Measurements from ENCODE around the gene VAC14.
"Not testable (repeated sequence)": the region's sequence is repeated elsewhere in the genome, so short reads cannot be mapped to it uniquely, and the experiment has no call there.

Gene VAC14

GRCh38 chr16:70800781-70801480 is at the start of gene VAC14:
Gene VAC14 (minus strand): TSS chr16:70801158. CDS start chr16:70800900, 258 bp downstream.
- DNase-seq (ENCODE audit: low read depth), result peak; percentile 92

GRCh38 chr16:70823498-70824118 is 22.6 kb upstream of the VAC14 start:
- DNase-seq (ENCODE audit: low read depth), result not testable (repeated sequence)

GRCh38 chr16:70822734-70823133 is 21.8 kb upstream of the VAC14 start:
- DNase-seq (ENCODE audit: low read depth), result not testable (repeated sequence)

DNA sequence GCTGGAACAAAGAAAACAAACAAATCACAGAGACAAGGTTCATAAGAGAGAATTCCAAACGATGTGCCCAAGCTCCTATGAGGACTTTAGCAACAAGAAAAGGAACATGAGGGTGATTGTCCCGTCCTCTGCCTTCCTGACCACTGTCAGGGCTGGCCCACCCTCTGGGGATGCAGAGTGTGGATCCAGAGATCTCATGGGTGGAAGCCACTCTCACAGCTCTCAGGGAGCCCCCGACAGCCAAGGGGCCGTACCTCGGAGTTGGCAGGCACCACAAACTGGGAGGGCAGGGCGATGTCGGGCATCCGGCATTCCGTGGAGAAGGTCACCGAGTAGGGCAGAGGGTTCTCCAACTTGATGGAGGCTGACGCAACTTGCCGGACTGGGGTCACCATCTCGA is 17.1 kb upstream of the VAC14 start:
- DNase-seq (ENCODE audit: low read depth), result not testable (repeated sequence)

DNA sequence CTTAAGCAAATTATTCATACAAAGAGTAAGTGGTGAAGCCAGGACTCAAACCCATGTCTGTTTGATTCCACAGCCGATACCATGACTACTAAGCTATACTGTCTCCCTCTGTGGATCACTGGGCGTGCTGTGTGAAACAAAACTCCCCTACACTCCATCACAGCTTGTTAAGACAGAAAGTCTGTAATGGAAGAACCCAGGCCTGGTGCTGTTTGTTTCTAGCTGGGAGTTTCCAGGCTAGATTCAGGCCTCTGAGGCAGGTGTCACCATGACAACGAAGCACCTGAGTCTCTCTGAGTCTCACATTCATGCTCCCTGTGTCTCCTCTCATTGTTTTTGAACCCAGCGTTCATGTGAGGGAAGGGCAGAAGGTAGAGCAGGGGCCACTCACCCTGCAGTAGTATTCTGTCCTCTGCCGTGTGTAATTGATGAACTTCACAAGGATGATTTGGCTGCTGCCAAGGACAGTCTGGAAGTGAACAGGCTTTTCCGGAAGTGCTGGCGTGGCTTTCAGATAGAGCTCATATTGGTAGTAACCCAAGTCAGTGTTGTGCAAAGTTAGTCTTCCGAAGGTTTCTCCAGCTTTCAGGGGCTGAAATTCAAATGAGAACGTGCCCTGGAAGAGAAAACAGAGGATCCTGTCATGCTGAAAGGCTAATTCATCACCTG is 8.6 kb upstream of the VAC14 start:
- DNase-seq (ENCODE audit: low read depth), result no peak

DNA sequence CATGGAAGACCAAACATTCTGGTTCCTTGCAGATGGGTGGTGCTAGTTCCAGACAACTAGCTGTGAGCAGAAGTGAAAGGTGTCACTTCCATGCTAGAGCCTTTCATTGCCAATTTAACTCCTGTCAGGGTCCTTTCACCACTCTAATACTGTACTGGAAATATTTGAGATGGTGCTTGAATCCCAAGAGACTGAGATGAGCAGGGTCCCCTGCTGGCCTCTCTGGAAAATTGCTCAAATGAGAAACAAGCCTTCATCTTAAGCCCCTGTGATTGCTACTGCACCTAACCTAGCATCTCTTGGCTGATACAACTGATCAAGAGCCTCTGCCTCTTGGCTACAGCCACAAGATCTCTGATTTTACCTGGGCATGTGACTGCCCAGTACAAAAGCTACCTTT is 7.4 kb upstream of the VAC14 start:
- DNase-seq (ENCODE audit: low read depth), result no peak

DNA sequence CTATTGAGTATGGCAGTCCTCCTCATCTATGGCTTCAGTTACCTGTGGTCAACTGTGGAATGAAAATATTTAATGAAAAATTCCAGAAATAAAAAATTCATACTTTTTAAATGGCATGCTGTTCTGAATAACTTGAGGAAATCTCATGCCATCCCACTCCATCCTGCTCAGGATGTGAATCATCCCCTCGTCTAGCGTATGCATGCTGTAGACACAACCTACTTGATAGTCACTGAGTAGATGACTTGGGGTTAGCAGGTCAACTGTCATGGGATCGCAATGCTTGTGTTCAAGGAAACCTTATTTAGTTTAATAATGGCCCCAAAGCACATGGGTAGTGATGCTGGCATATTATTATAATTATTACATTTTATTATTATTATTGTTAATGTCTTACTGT is 4.8 kb upstream of the VAC14 start:
- no peak for DNase-seq (ENCODE audit: low read depth)

DNA sequence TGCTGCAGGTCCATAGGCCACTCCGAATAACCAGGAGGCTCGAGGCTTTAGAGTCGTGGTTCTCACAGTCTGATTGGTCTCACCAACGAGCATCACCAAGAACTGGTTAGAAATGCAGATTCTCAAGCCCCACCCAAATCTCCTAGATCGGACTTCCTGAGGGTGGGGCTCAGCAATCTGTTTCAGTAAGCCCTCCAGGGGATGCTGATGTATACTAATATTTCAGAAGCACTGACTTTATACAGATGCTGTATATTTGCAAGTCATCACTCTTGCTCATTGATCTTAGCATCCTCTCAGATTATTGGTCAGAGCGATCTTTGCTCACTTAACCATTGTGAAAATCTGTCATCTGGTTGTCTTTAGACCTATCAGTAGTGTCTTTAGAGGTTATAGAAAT is 4.4 kb upstream of the VAC14 start:
- no peak for DNase-seq (ENCODE audit: low read depth)

DNA sequence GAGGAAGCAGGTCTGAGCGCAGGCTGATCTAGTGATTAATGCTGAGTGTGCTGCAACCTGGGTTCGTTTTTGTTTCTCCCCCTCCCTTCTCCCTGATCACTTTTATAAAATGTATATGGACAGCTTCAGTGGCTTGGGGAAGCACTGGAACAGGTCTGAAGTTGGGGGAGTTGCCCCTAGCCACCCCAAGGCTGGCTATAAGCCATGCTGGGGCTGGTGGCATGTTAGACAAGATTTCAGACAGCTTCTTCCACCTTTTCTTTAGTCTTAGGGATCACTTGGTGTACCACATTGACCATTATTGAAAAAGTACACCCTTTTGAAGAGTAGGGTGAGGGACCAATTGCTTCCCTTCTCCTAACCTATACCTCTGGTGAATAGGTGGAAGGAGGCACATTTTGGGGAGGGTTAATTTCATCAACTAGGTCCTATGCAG is 3.8 kb upstream of the VAC14 start:
- no peak for DNase-seq (ENCODE audit: low read depth)

- DNase-seq (ENCODE audit: low read depth), result no peak
Observed at GRCh38 chr16:70804153-70804733, 3.3 kb upstream of the VAC14 start.

DNA sequence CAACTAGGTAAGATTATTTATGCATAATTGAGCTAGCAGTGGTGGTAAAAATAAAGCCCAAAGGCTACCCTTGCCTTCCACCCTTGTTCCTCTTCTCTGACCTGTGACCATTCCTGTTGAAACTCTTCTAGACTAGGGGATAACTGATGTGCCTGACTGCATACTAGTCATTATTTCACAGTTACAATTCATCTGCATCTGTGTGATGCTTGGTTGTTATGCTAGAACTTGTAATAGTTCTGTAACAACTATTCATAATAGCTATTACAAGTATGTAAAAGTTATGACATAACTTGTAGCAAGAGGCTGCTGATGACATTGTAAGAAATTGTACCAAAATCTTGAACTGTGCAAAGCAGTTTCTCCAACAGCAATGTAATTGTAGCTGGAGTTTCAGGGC is 2.4 kb upstream of the VAC14 start:
- no peak for DNase-seq (ENCODE audit: low read depth)

DNA sequence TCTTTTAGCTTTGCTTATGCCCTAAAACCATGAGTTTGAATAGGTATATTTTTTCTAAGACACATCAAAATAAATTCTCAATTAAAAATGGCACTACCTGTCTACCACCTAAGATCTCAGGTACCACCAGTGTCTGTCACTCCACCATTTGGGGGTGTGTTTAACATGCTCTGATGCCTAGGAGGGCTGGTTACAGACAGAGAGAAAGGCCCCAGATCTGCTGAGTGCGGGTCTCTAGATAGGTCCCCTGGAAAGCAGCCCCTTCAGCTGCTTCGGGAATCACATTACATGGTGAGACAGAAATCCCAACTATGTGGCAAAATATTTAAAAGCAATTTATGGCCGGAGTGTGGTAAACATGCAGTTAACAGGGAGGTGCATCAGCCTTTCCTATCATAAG is 653 bp upstream of the VAC14 start:
- no peak for DNase-seq (ENCODE audit: low read depth)

GRCh38 chr16:70800311-70800710 is 647 bp downstream of the VAC14 start:
- DNase-seq (ENCODE audit: low read depth), result no peak

DNA sequence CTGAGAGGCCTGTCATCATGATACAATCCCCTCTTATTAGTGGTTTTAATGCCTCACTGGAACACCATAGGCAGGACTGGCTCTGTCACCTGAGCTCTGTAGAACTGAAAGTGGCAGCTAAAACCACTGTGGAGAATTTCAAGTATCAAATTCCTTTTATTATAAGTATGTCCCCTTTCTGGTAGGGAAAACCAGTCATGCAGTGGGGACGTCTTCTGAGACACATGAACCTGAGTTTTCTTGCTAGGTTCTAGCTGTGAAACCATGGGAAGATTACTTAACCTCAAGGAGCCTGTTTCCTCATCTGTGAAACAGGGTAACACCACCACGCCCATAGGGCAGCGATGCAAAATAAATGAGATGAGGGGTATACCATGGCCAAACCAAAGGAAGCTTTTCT is 4.7 kb downstream of the VAC14 start:
- no peak for DNase-seq (ENCODE audit: low read depth)

DNA sequence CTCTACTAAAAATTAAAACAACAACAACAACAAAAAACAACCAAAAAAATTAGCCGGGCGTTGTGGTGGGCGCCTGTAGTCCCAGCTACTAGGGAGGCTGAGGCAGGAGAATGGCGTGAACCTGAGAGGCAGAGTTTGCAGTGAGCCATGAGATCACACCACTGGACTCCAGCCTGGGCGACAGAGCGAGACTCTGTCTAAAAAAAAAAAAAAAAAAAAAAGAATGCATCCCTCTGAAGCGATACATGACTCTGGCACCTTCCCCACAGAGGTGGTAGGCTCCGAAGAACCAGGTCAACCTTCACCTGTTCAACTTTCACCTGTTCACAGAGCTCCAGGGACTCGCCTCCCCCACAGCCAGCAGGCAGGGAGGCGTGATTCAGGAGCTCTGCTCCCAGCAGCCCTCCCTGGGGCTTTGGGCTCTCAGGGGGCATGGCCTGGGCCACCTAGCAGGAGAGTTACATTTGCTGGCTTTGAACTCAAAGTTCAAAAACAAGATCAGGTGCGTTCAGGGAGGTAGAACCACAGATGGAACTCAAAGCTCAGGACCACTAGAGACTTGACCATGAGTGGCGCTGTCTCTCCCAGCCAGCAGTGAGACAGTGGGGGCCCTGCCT is 5.6 kb downstream of the VAC14 start:
- no peak for DNase-seq (ENCODE audit: low read depth)

- DNase-seq (ENCODE audit: low read depth), result no peak
Observed at GRCh38 chr16:70793851-70794502, 7.0 kb downstream of the VAC14 start.

GRCh38 chr16:70790815-70791214 is 10.1 kb downstream of the VAC14 start:
- DNase-seq (ENCODE audit: low read depth), result no peak

DNA sequence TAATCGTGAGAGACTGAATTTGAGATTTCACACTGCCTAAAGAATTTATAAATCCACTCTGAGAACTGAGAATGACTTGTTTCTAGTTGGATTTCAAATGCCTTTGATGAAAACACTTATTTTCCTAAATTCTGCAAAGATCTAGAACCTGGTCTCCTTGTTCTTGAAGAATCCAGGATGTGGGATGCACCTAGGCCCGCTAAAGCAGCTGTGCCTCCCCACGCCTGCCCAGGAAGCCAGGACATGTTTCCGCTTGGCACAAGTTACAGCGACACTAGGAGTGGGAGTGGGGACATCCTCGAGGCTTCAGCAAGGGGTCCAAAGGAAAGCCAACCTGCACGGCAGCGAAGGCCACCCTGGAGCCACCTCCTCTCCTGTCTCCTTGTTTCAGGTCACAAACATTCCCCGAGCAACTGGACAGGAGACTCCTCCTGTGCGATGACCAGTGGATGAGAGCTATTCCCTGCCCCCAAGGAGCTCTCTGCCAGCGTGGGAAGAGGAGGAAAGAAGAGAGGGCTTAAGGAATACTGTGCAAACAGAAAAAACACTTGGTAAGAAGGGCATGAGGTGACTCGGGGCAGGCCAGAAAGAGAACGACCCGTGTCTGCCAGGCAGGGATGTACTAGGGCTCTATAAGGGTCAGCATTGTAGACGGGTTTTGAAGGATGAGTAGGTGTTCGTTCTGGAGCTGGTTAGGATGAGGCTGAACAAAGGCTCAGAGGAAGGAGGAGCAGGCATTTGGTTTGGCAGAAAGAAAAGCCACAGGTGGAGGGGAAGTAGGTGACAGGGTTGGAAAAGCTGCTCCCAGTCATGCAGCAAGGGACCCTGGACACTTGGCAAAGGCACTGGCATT is 11.1 kb downstream of the VAC14 start:
- no peak for DNase-seq (ENCODE audit: low read depth)

- no peak for DNase-seq (ENCODE audit: low read depth)
Observed at GRCh38 chr16:70788668-70789594, 12.0 kb downstream of the VAC14 start.
